SU-DHL-6 (cell line): Measurements from ENCODE around the gene FAM184B.

Source experiments
- CTCF ChIP-seq: fragments of 200-600 bp; sonication (generic); IDR thresholded peaks from one replicate; pipeline ENCODE4 v1.5.1; 2017; ENCODE audit warnings: antibody characterized with exemption, mild to moderate bottlenecking, low read length, moderate library complexity; ENCODE audit not compliant: insufficient read depth, poor library complexity, severe bottlenecking
- EZH2phosphoT487 ChIP-seq: fragments of 200-600 bp; sonication (generic), shearing (Covaris generic); conservative IDR thresholded peaks from 2 replicates; pipeline ENCODE4 v1.6.1; 2018; ENCODE audit warnings: mild to moderate bottlenecking, antibody characterized with exemption, low read length, moderate library complexity, mixed read lengths

- TF ChIP-seq CTCF (no peak), EZH2phosphoT487 (no peak)
Observed at GRCh38 chr4:17705107-17705506, 76.3 kb downstream of the FAM184B start.
